M059J (cell line): Measurements from ENCODE around the gene ZSCAN18. TPM values are rescaled to one million over a fixed set of nuclear protein-coding genes. Genes with fewer than 3 reads are reported as not detected.
"Not testable (repeated sequence)": the region's sequence is repeated elsewhere in the genome, so short reads cannot be mapped to it uniquely, and the experiment has no call there.

Experiments used
- DNase-seq: peaks from one replicate; pipeline ENCODE4 v3.0.0-alpha.2; 2012; ENCODE audit warnings: low read depth
- total RNA-seq: library from RNA; depleted of rRNA; stranded (reverse); fragments of >200 nt; shearing (Covaris generic); gene quantifications from 2 replicates; pipeline ENCODE4 v1.2.3, GENCODE V29; 2014; rRNA removed

ZSCAN18 gene, protein sequence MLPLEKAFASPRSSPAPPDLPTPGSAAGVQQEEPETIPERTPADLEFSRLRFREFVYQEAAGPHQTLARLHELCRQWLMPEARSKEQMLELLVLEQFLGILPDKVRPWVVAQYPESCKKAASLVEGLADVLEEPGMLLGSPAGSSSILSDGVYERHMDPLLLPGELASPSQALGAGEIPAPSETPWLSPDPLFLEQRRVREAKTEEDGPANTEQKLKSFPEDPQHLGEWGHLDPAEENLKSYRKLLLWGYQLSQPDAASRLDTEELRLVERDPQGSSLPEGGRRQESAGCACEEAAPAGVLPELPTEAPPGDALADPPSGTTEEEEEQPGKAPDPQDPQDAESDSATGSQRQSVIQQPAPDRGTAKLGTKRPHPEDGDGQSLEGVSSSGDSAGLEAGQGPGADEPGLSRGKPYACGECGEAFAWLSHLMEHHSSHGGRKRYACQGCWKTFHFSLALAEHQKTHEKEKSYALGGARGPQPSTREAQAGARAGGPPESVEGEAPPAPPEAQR
- 33.3 and 39.8 TPM in 2 replicates for total RNA-seq

GRCh38 chr19:58097781-58098681, at the start of gene ZSCAN18:
Gene ZSCAN18 (minus strand): TSS chr19:58098231. CDS start chr19:58090267, 7,964 bp downstream.
- peak; percentile 94 for DNase-seq

- DNase-seq: not testable (repeated sequence)
Measured at GRCh38 chr19:58147475-58147874, 49.4 kb upstream of the ZSCAN18 start.

- no peak for DNase-seq
Measured at GRCh38 chr19:58145849-58146248, 47.8 kb upstream of the ZSCAN18 start.

DNA sequence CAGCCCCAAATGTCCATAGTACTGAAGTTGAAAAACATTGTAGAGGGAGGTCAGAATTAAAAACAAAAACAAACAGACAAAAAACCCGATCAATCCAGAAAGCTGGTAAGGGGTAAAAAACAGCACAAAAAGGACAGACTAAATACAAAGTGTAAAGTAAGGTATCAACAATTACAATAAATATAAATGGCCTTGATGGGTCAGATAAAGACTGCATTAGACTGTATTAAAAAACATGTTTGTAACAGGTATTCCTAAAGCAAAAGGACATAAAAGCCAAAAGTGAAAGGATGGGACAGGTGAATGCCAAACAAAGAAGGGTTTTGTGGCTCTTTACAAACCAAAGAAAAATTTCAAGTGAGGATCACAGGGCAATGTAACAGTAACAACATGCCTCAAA, 36.2 kb upstream of the ZSCAN18 start:
- no peak for DNase-seq

DNA sequence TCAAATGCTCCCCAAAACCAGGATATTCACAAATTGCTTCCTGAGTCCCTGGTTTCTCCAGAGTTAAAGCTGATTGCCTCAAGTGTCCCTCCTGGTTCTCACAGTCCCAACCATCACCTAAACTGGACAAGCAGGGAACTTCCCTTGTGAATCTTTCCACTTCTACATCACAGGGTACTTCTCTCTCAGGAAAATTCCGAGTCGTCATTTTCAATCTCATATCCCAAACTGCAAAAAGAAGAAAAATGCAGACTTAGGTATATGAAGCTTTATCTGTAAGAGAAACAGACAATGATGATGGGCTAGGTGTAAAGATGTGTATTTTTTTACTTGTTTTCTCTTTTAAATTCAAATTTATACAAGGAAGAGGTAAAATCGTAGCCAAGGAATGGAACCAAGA, 31.3 kb upstream of the ZSCAN18 start:
- no peak for DNase-seq

- no peak for DNase-seq
Measured at GRCh38 chr19:58128041-58128685, 30.1 kb upstream of the ZSCAN18 start.

DNA sequence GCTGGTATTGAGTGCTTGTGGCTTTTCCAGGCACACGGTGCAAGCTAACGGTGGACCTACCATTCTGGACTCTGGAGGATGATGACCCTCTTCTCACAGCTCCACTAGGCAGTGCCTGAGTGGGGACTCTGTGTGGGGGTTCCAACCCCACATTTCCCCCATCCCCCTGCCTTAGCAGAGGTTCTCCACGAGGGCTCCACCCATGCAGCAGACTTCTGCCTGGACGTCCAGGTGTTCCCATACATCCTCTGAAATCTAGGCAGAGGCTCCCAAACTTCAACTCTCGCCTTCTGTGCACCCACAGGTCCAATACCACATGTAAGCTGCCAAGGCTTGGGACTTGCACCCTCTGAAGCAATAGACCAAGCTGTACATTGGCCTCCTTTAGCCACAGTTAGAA, 25.3 kb upstream of the ZSCAN18 start:
- no peak for DNase-seq

DNA sequence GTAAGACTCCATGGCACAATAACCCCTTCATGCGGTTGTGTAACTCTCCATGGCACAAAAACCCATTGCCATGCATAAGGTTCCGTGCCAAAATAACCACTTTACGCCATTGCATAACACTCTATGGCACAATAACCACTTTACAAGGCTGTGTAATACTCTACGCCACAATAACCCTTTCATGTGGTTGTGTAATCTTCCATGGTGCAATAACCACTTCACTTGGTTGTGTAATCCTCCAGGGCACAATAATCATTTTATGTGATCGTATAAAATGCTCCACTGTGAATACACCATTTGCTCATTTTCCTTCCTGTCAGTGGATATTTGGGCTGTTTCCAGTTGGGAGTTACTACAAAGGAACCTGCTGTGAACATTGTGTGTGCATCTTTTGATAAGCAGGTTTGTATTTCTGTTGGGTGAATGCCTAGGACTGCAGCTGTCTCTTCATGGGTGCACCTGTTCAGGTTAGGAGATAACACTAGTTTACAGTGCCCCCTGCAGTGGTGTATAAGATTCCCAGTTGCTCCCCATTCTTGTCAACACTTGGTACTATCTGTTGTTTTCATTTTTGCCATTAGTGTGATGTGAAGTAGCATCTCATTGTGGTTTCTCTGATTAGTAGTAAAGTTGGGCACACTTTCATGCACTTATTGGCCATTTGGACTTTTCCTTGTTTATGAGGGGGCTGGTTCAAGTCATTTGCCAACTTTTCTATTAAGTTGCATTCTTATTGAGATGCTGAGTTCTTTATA, 21.1 kb upstream of the ZSCAN18 start:
- DNase-seq: no peak

DNA sequence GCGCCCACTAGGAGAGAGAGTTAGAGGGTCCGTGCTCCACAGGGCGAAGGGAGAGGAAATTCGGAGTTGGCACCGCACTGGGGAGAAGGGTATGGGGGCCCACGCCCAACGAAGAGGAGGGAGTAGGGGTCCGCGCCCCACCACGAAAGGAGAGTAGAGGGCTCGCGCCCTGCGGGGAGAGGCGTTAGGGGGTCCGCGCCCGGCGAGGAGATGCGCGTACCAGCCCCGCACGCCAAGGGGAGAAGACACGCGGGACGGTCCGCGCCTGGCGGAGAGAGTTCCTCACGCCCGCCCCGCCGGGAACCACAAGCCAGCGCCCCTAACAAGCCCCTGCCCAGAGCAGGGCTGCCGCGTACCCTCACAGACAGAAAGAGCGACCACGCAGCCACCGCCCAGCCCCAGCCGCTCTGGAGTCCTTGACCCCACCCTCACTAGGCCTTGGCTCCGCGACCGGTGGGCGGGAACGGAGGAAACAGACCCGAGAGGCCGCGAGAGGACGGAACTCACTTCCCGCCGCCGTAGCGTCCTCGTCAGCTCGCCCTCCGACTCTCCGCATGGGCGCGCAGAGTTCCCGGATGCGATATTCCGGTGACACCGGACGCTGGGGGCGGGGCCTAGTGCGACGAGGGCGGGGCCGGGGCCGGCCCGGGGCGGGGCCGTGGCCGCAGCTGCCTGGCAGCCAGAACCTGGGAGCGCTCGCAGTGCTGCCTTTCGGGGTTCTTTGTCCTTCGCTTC, 20.0 kb upstream of the ZSCAN18 start:
- no peak for DNase-seq

- DNase-seq: no peak
Measured at GRCh38 chr19:58108546-58108817, 10.5 kb upstream of the ZSCAN18 start.

GRCh38 chr19:58107778-58108545, 9.9 kb upstream of the ZSCAN18 start:
- no peak for DNase-seq

DNA sequence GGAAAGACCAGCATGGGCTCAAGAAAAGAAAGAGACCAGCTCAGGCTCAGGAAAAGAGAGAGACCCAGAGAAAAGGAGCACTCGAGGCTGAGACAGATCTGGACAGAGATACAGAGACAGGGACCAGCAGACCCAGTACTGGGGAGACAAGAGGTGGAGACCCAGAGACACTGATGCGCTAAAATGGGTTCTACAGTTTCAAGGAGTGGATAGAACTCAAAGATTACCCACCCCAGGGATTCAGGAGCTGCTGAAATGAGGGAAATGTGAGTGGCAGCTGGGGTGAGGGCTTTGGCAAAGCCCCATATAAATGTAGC, 609 bp upstream of the ZSCAN18 start:
- DNase-seq: no peak

DNA sequence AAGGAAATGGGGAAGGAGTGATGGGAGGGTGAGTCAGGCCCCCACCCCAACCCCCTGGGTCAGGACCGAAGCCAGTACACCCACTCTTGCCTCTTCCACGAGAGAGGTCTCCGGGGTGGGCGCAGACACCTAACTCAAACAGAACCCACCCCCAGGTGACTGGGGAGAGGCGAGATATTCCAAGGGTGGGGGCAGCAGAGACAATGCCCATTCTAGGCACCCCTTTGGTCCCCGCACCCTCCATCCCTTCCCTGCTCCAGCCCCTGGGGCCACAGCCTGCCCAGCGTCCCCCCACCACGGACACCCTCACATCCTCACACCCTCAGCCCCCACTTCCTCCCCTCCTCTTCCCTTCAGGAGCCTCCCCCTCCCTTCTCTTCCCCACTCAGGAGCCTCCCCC, 682 bp downstream of the ZSCAN18 start:
- no peak for DNase-seq

DNA sequence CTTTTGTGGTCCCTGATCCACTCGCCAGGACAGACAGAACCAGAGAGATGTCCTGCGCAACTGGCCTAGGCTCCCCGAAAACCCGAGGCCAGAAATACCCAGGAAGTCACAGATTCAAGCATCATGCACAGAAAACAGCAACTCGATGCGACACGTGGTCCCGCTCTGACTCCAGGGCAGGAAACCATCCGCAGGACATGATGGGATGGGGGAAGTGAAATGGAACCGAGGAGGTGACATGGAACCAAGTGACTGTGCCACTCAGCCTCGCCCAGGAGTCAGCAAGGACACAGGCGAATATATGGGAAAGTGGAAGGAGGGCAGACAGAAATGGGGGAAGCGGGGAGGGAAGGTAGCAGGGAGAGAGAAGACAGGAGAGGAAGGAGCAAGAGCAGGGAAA, 1.1 kb downstream of the ZSCAN18 start:
- no peak for DNase-seq

DNA sequence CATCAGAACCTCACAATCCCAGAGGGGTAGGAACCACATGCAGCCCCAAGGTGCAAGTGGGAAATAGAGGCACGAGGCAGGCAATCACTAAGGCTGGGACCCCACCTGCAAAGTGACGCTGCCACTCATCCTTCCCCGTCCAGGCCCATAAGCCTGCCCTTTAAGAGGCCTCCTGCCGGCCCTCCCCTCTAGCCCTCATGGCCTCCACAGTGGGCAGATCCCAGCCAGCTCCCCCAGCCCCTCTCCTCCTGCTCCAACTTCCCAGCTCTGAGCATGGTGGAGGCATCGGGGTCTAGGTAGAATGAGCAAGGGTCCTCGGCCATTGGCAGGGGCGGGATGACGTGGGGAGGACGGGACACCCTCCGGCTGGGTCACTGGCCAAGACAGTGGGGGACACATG, 2.7 kb downstream of the ZSCAN18 start:
- no peak for DNase-seq

DNA sequence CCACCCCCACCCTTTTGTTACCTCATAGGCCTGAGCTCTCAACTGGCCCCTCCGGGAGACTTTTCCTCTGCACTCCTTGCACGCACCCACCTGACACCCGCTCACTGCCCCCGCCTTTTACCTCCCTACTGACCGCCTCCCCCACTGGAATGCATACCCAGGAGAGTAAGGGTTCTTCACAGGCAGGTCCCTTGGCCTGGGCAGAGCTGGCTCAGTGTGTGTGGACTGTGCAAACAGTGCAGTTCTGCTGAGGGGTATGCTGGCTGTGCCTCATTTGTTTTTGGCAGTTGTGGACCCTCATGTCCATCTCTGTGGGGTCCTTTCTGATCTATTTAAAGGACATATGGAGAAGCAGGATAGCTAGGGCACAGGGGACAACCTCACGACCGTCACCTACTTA, 5.0 kb downstream of the ZSCAN18 start:
- no peak for DNase-seq

GRCh38 chr19:58091251-58091995, 6.6 kb downstream of the ZSCAN18 start:
- no peak for DNase-seq

DNA sequence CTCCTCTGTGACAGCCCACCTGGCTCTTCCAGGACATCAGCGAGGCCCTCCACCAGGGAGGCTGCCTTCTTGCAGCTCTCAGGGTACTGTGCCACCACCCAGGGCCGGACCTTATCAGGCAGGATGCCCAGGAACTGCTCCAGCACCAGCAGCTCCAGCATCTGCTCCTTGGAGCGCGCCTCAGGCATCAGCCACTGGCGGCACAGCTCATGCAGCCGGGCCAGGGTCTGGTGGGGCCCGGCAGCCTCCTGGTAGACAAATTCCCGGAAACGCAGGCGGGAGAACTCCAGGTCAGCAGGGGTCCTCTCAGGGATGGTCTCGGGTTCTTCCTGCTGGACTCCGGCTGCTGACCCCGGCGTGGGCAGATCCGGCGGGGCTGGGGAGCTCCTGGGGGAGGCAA, 8.2 kb downstream of the ZSCAN18 start:
- DNase-seq: no peak

DNA sequence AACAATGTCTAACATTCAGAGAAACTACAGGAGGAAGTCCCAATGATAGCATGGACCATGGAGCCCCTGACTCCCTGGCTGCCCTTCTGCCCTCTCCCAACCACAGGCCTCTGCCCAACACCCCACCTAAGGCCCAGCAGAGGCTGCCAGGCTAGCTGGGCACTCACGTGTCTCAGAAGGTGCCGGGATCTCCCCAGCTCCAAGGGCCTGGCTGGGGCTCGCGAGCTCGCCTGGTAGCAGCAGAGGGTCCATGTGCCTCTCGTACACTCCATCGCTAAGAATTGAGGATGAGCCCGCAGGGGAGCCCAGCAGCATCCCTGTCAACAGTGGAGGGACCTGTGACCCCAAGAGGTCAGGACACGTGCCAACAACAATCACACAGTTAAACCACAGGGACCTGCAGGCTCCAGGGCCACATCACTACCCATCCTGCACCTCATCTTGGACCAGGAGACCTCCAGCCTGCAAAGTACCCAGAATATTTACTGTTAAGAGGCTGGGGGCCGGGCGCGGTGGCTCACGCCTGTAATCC, 9.4 kb downstream of the ZSCAN18 start:
- no peak for DNase-seq
